Nephron (organoid): ENCODE results near the gene EZH1.

Experiments
- H3K27ac Mint-ChIP-seq, 3 experiments: 2 replicates each; pipeline ENCODE4 v1.8.0; 2020; ENCODE audit warnings: mixed read lengths in 3 of 3, mild to moderate bottlenecking in 2 of 3, moderate library complexity in 1 of 3
- H3K27me3 Mint-ChIP-seq: 2 replicates; pipeline ENCODE4 v1.8.0; 2021; ENCODE audit warnings: low read depth, mild to moderate bottlenecking, moderate library complexity, mixed read lengths
- H3K36me3 Mint-ChIP-seq: 2 replicates; pipeline ENCODE4 v1.8.0; 2020; ENCODE audit warnings: low read depth, mixed read lengths
- H3K4me1 Mint-ChIP-seq: 2 replicates; pipeline ENCODE4 v1.8.0; 2020; ENCODE audit warnings: mixed read lengths
- H3K4me3 Mint-ChIP-seq, 3 experiments: 2 replicates each; pipeline ENCODE4 v1.8.0; 2020; ENCODE audit warnings: mild to moderate bottlenecking in 3 of 3, mixed read lengths in 3 of 3, moderate library complexity in 2 of 3
- H3K9me3 Mint-ChIP-seq: 2 replicates; pipeline ENCODE4 v1.8.0; 2020; ENCODE audit warnings: mixed read lengths
- CTCF ChIP-seq, 3 experiments: fragments of 200-600 bp; sonication (generic); IDR thresholded peaks; one replicate each; pipeline ENCODE4 v1.5.0; 2021; ENCODE audit warnings: antibody characterized with exemption in 3 of 3; ENCODE audit not compliant: unreplicated experiment in 3 of 3

The EZH1 gene

GRCh38 chr17:42709561-42709960 lies 35.3 kb downstream of the EZH1 start:
- peaks cover 70% of the 10 kb centered on the region for H3K36me3 Mint-ChIP-seq
- no peak overlapping the region for H3K4me3 Mint-ChIP-seq
- H3K9me3 Mint-ChIP-seq: no peaks in the 10 kb centered on the region
- TF ChIP-seq CTCF (IDR thresholded peaks at IDR 0.05; ENCODE audit: unreplicated experiment in 3 of 3): no peak
- H3K27ac Mint-ChIP-seq: no peak overlapping the region
- no peaks in the 10 kb centered on the region for H3K4me1 Mint-ChIP-seq
- H3K27me3 Mint-ChIP-seq: no peaks in the 10 kb centered on the region

GRCh38 chr17:42708588-42708987 lies 36.3 kb downstream of the EZH1 start:
- peaks cover 70% of the 10 kb centered on the region for H3K36me3 Mint-ChIP-seq
- no peaks in the 10 kb centered on the region for H3K27me3 Mint-ChIP-seq
- H3K4me1 Mint-ChIP-seq: no peaks in the 10 kb centered on the region
- TF ChIP-seq CTCF (IDR thresholded peaks at IDR 0.05; ENCODE audit: unreplicated experiment in 3 of 3): no peak
- no peak overlapping the region for H3K27ac Mint-ChIP-seq
- H3K4me3 Mint-ChIP-seq: no peak overlapping the region
- H3K9me3 Mint-ChIP-seq: no peaks in the 10 kb centered on the region

- no peak for TF ChIP-seq CTCF (IDR thresholded peaks at IDR 0.05; ENCODE audit: unreplicated experiment in 3 of 3)
- Mint-ChIP-seq H3K4me1 (no peaks in the 10 kb centered on the region), H3K9me3 (no peaks in the 10 kb centered on the region)
Measured at GRCh38 chr17:42706732-42707131, 38.1 kb downstream of the EZH1 start.

GRCh38 chr17:42704837-42705494 lies 39.9 kb downstream of the EZH1 start:
- Mint-ChIP-seq H3K9me3 (no peaks in the 10 kb centered on the region), H3K27me3 (no peaks in the 10 kb centered on the region), H3K4me3 (no peak overlapping the region), H3K36me3 (peaks cover 63% of the 10 kb centered on the region), H3K4me1 (peaks cover 13% of the 10 kb centered on the region), H3K27ac (no peak overlapping the region)
- no peak for TF ChIP-seq CTCF (IDR thresholded peaks at IDR 0.05; ENCODE audit: unreplicated experiment in 3 of 3)

More at GRCh38 chr17:42706732-42707131, 38.1 kb downstream of the EZH1 start:
- Mint-ChIP-seq H3K27ac (no peak overlapping the region), H3K36me3 (peaks cover 66% of the 10 kb centered on the region), H3K4me3 (no peak overlapping the region), H3K27me3 (no peaks in the 10 kb centered on the region)

- no peak overlapping the region for H3K4me3 Mint-ChIP-seq
- TF ChIP-seq CTCF (IDR thresholded peaks at IDR 0.05; ENCODE audit: unreplicated experiment in 3 of 3): no peak
- H3K36me3 Mint-ChIP-seq: peaks cover 58% of the 10 kb centered on the region
- no peaks in the 10 kb centered on the region for H3K27me3 Mint-ChIP-seq
- no peaks in the 10 kb centered on the region for H3K9me3 Mint-ChIP-seq
- no peak overlapping the region for H3K27ac Mint-ChIP-seq
- peaks cover 17% of the 10 kb centered on the region for H3K4me1 Mint-ChIP-seq
Measured at GRCh38 chr17:42704490-42704836, 40.4 kb downstream of the EZH1 start.

- H3K36me3 Mint-ChIP-seq: peaks cover 51% of the 10 kb centered on the region
- no peaks in the 10 kb centered on the region for H3K9me3 Mint-ChIP-seq
- H3K27ac Mint-ChIP-seq: no peak overlapping the region
- peaks cover 35% of the 10 kb centered on the region for H3K4me1 Mint-ChIP-seq
- TF ChIP-seq CTCF (IDR thresholded peaks at IDR 0.05; ENCODE audit: unreplicated experiment in 3 of 3): no peak
- no peak overlapping the region for H3K4me3 Mint-ChIP-seq
- no peaks in the 10 kb centered on the region for H3K27me3 Mint-ChIP-seq
Measured at GRCh38 chr17:42702446-42702845, 42.4 kb downstream of the EZH1 start.
